Osteocyte (in vitro differentiated cells): ENCODE data around the gene VPS9D1. TPM values are rescaled to one million over a fixed set of nuclear protein-coding genes. Genes with fewer than 3 reads are reported as not detected.

ENCODE experiments used
- DNase-seq: peaks from one replicate; pipeline ENCODE4 v3.0.0; 2021; ENCODE audit warnings: mixed read lengths; ENCODE audit not compliant: unreplicated experiment; ENCODE audit errors: extremely low spot score
- H3K27ac Mint-ChIP-seq: one replicate; pipeline ENCODE4 v1.8.0; 2021; ENCODE audit warnings: mild to moderate bottlenecking, mixed read lengths; ENCODE audit not compliant: unreplicated experiment
- H3K27me3 Mint-ChIP-seq: one replicate; pipeline ENCODE4 v1.8.0; 2021; ENCODE audit warnings: mixed read lengths; ENCODE audit not compliant: unreplicated experiment
- H3K36me3 Mint-ChIP-seq: one replicate; pipeline ENCODE4 v1.8.0; 2021; ENCODE audit warnings: mixed read lengths; ENCODE audit not compliant: unreplicated experiment
- H3K4me1 Mint-ChIP-seq: one replicate; pipeline ENCODE4 v1.8.0; 2021; ENCODE audit warnings: mixed read lengths; ENCODE audit not compliant: unreplicated experiment
- H3K4me3 Mint-ChIP-seq: one replicate; pipeline ENCODE4 v1.8.0; 2021; ENCODE audit warnings: mild to moderate bottlenecking, moderate library complexity, mixed read lengths; ENCODE audit not compliant: unreplicated experiment
- H3K9me3 Mint-ChIP-seq: one replicate; pipeline ENCODE4 v1.8.0; 2021; ENCODE audit warnings: mixed read lengths; ENCODE audit not compliant: unreplicated experiment
- total RNA-seq: library from RNA; stranded (reverse); gene quantifications from 2 replicates; pipeline ENCODE4 v1.2.1, GENCODE V29; 2021
- TF ChIP-seq, protein P1 (sequence below): fragments of 200-600 bp; sonication (generic); IDR thresholded peaks from 2 replicates; pipeline ENCODE4 v1.5.0; 2021; ENCODE audit warnings: antibody characterized with exemption, mild to moderate bottlenecking, moderate library complexity

The VPS9D1 gene
- total RNA-seq, 1 donor from 2014 or later, result 22.0 TPM

DNA sequence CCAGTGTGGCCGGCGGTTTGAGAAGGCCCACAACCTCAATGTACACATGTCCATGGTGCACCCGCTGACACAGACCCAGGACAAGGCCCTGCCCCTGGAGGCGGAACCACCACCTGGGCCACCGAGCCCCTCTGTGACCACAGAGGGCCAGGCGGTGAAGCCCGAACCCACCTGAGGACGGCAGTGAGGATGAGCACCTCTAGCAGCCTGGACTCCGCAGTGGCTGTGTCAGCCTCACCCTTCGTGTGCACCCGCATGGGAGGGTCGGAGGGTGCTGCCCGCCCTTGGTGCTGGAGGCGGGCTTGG lies 17.3 kb upstream of the VPS9D1 start:
- Mint-ChIP-seq H3K36me3 (peaks cover 48% of the 10 kb centered on the region), H3K9me3 (no peaks in the 10 kb centered on the region), H3K4me3 (no peak overlapping the region), H3K27me3 (no peaks in the 10 kb centered on the region), H3K27ac (no peak overlapping the region), H3K4me1 (no peaks in the 10 kb centered on the region)
- TF ChIP-seq, protein P1, sequence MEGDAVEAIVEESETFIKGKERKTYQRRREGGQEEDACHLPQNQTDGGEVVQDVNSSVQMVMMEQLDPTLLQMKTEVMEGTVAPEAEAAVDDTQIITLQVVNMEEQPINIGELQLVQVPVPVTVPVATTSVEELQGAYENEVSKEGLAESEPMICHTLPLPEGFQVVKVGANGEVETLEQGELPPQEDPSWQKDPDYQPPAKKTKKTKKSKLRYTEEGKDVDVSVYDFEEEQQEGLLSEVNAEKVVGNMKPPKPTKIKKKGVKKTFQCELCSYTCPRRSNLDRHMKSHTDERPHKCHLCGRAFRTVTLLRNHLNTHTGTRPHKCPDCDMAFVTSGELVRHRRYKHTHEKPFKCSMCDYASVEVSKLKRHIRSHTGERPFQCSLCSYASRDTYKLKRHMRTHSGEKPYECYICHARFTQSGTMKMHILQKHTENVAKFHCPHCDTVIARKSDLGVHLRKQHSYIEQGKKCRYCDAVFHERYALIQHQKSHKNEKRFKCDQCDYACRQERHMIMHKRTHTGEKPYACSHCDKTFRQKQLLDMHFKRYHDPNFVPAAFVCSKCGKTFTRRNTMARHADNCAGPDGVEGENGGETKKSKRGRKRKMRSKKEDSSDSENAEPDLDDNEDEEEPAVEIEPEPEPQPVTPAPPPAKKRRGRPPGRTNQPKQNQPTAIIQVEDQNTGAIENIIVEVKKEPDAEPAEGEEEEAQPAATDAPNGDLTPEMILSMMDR, result no peak
- no peak for DNase-seq

DNA sequence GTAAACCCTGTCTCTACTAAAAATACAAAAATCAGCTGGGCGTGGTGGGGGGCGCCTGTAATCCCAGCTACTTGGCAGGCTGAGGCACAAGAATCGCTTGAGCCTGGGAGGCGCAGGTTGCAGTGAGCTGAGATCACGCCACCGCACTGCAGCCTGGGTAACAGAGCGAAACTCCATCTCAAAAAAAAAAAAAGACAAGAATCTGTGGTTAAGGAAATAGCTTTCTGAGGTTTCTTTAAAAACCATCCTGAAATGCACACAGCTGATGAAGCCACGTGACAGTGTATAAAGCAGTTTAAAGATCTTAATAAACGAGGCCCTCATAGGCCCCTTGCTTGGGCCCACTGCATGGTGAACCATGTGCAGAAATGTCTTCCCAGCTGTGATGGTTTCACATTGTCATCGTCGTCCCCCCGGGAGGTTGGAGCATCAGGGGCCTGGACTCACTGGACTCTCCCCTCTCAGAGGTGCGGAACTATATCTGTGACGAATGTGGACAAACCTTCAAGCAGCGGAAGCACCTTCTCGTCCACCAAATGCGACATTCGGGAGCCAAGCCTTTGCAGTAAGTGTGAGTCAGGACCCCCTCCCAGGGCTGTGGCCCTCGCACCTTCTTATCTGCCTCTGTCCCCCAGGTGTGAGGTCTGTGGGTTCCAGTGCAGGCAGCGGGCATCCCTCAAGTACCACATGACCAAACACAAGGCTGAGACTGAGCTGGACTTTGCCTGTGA lies 16.8 kb upstream of the VPS9D1 start:
- Mint-ChIP-seq H3K27ac (no peak overlapping the region), H3K36me3 (peaks cover 49% of the 10 kb centered on the region), H3K27me3 (no peaks in the 10 kb centered on the region), H3K4me1 (no peaks in the 10 kb centered on the region), H3K9me3 (no peaks in the 10 kb centered on the region), H3K4me3 (no peak overlapping the region)
- TF ChIP-seq, protein P1, result no peak
- no peak for DNase-seq

DNA sequence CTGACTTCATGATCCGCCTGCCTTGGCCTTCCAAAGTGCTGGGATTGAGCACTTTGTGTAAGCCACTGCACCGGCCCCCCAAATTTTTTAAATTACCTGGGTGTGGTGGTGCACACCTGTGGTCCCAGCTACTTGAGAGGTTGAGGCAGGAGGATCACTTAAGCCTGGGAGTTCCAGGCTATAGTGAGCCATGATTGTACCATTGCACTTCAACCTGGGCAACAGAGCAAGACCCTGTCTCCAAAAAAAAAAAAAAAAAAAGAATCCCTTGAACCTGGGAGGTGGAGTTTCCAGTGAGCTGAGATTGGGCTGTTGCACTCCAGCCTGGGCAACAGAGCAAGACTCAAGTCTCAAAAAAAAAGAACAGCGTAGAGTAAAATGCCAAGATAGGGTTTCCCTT lies 15.9 kb upstream of the VPS9D1 start:
- H3K4me1 Mint-ChIP-seq, result no peaks in the 10 kb centered on the region
- no peak for DNase-seq
- TF ChIP-seq, protein P1, result no peak
- no peak overlapping the region for H3K27ac Mint-ChIP-seq
- peaks cover 52% of the 10 kb centered on the region for H3K36me3 Mint-ChIP-seq
- no peaks in the 10 kb centered on the region for H3K27me3 Mint-ChIP-seq
- H3K4me3 Mint-ChIP-seq, result no peak overlapping the region
- H3K9me3 Mint-ChIP-seq, result no peaks in the 10 kb centered on the region

DNA sequence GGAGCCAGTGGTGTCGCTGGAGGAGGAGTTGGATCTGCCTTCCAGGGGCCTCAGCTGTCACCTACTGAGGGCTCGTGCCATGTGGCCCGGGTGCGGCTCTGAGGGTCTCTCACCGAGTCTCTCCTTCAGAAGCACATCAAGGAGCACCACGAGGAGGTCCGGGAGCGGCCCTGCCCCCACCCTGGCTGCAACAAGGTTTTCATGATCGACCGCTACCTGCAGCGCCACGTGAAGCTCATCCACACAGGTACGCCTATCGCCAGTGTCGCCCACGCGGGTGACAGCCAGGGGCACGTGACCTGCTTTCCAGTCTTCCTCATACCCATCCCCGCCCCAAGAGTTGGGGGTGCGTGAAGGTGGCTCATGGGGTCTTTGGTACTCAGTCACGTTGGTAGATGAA lies 13.1 kb upstream of the VPS9D1 start:
- H3K4me3 Mint-ChIP-seq, result no peak overlapping the region
- H3K4me1 Mint-ChIP-seq, result no peaks in the 10 kb centered on the region
- no peaks in the 10 kb centered on the region for H3K27me3 Mint-ChIP-seq
- H3K27ac Mint-ChIP-seq, result no peak overlapping the region
- H3K36me3 Mint-ChIP-seq, result peaks cover 51% of the 10 kb centered on the region
- TF ChIP-seq, protein P1, result no peak
- no peak for DNase-seq
- H3K9me3 Mint-ChIP-seq, result no peaks in the 10 kb centered on the region

DNA sequence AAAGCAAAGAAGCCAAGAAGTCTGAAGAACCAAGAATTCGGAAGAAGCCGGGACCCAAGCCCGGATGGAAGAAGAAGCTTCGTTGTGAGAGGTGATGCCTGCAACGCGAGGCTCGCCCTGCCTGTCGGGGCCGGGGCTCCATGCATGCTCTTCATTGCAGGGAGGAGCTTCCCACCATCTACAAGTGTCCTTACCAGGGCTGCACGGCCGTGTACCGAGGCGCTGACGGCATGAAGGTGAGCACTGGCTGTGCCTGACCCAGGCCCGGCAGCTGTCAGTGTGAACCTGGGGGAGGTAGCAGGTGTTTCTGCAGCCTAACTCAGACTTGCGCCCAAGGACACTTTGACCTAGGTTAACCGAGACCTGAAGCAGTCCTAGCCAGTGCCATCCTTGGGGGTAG lies 12.6 kb upstream of the VPS9D1 start:
- TF ChIP-seq, protein P1, result no peak
- Mint-ChIP-seq H3K27ac (no peak overlapping the region), H3K27me3 (no peaks in the 10 kb centered on the region), H3K36me3 (peaks cover 48% of the 10 kb centered on the region), H3K4me3 (no peak overlapping the region), H3K4me1 (no peaks in the 10 kb centered on the region), H3K9me3 (no peaks in the 10 kb centered on the region)
- no peak for DNase-seq
